ENCODE data around the gene KRTAP2-1. TPM values are rescaled to one million over a fixed set of nuclear protein-coding genes. Genes with fewer than 3 reads are reported as not detected.
"Not testable (repeated sequence)": the region's sequence is repeated elsewhere in the genome, so short reads cannot be mapped to it uniquely, and the experiment has no call there.

Gene KRTAP2-1
- total and polyA plus RNA-seq, 4 experiments from 2014 or later = not detected

GRCh38 chr17:41073676-41074075 lies 26.6 kb upstream of the KRTAP2-1 start:
- no peak for DNase-seq

GRCh38 chr17:41071606-41072360 lies 24.7 kb upstream of the KRTAP2-1 start:
- no peaks in the 10 kb centered on the region for H3K36me3 ChIP-seq (ENCODE audit: insufficient read depth, low read length)
- no peak for DNase-seq
- no peak overlapping the region for H3K27ac ChIP-seq (ENCODE audit: low read depth, low read length)
- POLR2A ChIA-PET (ENCODE audit: partially characterized antibody) = no interaction called here
- Mint-ChIP-seq H3K4me1 (no peaks in the 10 kb centered on the region), H3K4me3 (no peak overlapping the region), H3K27ac (no peak overlapping the region), H3K36me3 (no peaks in the 10 kb centered on the region), H3K9me3 (peaks cover 0 to 4% (median 0%) of the 10 kb centered on the region in 8 donors), H3K27me3 (peaks cover 6 to 7% of the 10 kb centered on the region in 2 donors)
- H3K4me3 ChIP-seq (ENCODE audit: low read length in 2 of 2) = no peak overlapping the region
- H3K4me1 ChIP-seq (ENCODE audit: insufficient read depth, low read length) = no peaks in the 10 kb centered on the region
- CTCF ChIA-PET (ENCODE audit: partially characterized antibody) = interaction anchor here (1.2 kb wide), 1 partner anchor 477 kb away, joined by 3 read pairs; no protein-coding TSS in a partner anchor
- no peaks in the 10 kb centered on the region for H3K9me3 ChIP-seq (ENCODE audit: control insufficient read depth in 1 of 2, low read length in 2 of 2)
- intact Hi-C loops (cut with micrococcal nuclease) = no loop called here
- H3K27me3 ChIP-seq (ENCODE audit: insufficient read depth, low read length) = peaks cover 3% of the 10 kb centered on the region

More at GRCh38 chr17:41073676-41074075, 26.6 kb upstream of the KRTAP2-1 start:
- no peaks in the 10 kb centered on the region for H3K4me1 Mint-ChIP-seq
- H3K36me3 ChIP-seq (ENCODE audit: insufficient read depth, low read length) = no peaks in the 10 kb centered on the region
- no peak overlapping the region for H3K27ac Mint-ChIP-seq
- no peak overlapping the region for H3K4me3 ChIP-seq (ENCODE audit: low read length in 2 of 2)
- no peak overlapping the region for H3K27ac ChIP-seq (ENCODE audit: low read depth, low read length)
- intact Hi-C loops (cut with micrococcal nuclease) = no loop called here
- no peaks in the 10 kb centered on the region for H3K4me1 ChIP-seq (ENCODE audit: insufficient read depth, low read length)
- peaks cover 6 to 12% of the 10 kb centered on the region in 2 donors for H3K27me3 Mint-ChIP-seq
- peaks cover 0 to 4% (median 0%) of the 10 kb centered on the region in 8 donors for H3K9me3 Mint-ChIP-seq
- no peaks in the 10 kb centered on the region for H3K9me3 ChIP-seq (ENCODE audit: control insufficient read depth in 1 of 2, low read length in 2 of 2)
- no peak overlapping the region for H3K4me3 Mint-ChIP-seq
- ChIA-PET CTCF (ENCODE audit: partially characterized antibody) (no interaction called here), POLR2A (ENCODE audit: partially characterized antibody) (no interaction called here)
- H3K27me3 ChIP-seq (ENCODE audit: insufficient read depth, low read length) = peaks cover 3% of the 10 kb centered on the region
- H3K36me3 Mint-ChIP-seq = no peaks in the 10 kb centered on the region

GRCh38 chr17:41069031-41069430 lies 21.9 kb upstream of the KRTAP2-1 start:
- ChIA-PET POLR2A (ENCODE audit: partially characterized antibody) (interaction anchor here (0.7 kb wide), 1 partner anchor 552 kb away, joined by 3 read pairs; no protein-coding TSS in a partner anchor), CTCF (ENCODE audit: partially characterized antibody) (no interaction called here)
- no peak overlapping the region for H3K27ac Mint-ChIP-seq
- Histone ChIP-seq H3K4me1 (ENCODE audit: insufficient read depth, low read length) (no peaks in the 10 kb centered on the region), H3K27me3 (ENCODE audit: insufficient read depth, low read length) (no peaks in the 10 kb centered on the region), H3K36me3 (ENCODE audit: insufficient read depth, low read length) (no peaks in the 10 kb centered on the region), H3K4me3 (ENCODE audit: low read length in 2 of 2) (no peak overlapping the region), H3K27ac (ENCODE audit: low read depth, low read length) (no peak overlapping the region), H3K9me3 (ENCODE audit: control insufficient read depth in 1 of 2, low read length in 2 of 2) (no peaks in the 10 kb centered on the region)
- H3K27me3 Mint-ChIP-seq = peaks cover 4 to 7% of the 10 kb centered on the region in 2 donors
- H3K4me1 Mint-ChIP-seq = no peaks in the 10 kb centered on the region
- peaks cover 0 to 2% (median 0%) of the 10 kb centered on the region in 8 donors for H3K9me3 Mint-ChIP-seq
- DNase-seq = no peak
- H3K4me3 Mint-ChIP-seq = no peak overlapping the region
- H3K36me3 Mint-ChIP-seq = no peaks in the 10 kb centered on the region
- intact Hi-C loops (cut with micrococcal nuclease) = no loop called here

DNA sequence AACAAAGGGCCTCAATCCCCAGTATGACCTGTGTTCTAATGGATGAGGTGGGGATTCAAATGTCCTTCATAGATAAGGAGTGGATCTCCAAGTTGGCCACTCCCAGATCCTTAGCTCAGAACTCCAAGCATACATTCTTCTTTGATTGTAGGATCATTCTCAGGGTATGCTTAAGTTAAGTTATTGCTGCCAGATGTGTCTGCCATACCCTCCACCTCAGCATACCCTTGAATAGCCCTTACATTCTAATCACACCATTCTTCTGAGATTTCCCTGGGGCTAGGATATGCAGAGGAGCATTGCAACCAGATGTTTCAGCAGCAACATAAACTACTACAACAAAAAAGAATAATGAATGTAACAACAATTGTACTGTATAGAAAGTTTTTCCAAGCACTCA lies 20.2 kb upstream of the KRTAP2-1 start:
- Mint-ChIP-seq H3K27me3 (peaks cover 2 to 8% of the 10 kb centered on the region in 2 donors), H3K36me3 (no peaks in the 10 kb centered on the region), H3K27ac (no peak overlapping the region), H3K9me3 (peaks cover 0 to 2% (median 0%) of the 10 kb centered on the region in 8 donors), H3K4me3 (no peak overlapping the region), H3K4me1 (no peaks in the 10 kb centered on the region)
- Histone ChIP-seq H3K4me3 (ENCODE audit: low read length in 2 of 2) (no peak overlapping the region), H3K9me3 (ENCODE audit: control insufficient read depth in 1 of 2, low read length in 2 of 2) (no peaks in the 10 kb centered on the region), H3K4me1 (ENCODE audit: insufficient read depth, low read length) (no peaks in the 10 kb centered on the region), H3K27ac (ENCODE audit: low read depth, low read length) (no peak overlapping the region), H3K36me3 (ENCODE audit: insufficient read depth, low read length) (no peaks in the 10 kb centered on the region), H3K27me3 (ENCODE audit: insufficient read depth, low read length) (no peaks in the 10 kb centered on the region)
- intact Hi-C loops (cut with micrococcal nuclease) = no loop called here
- POLR2A ChIA-PET (ENCODE audit: partially characterized antibody) = no interaction called here
- DNase-seq = no peak
- CTCF ChIA-PET (ENCODE audit: partially characterized antibody) = no interaction called here

- H3K36me3 Mint-ChIP-seq = no peaks in the 10 kb centered on the region
- H3K4me1 ChIP-seq (ENCODE audit: insufficient read depth, low read length) = no peaks in the 10 kb centered on the region
Observed at GRCh38 chr17:41065829-41066624, 18.9 kb upstream of the KRTAP2-1 start, which contains the start of gene KRTAP2-4. KRTAP2-4 (minus strand) TSS chr17:41065879; CDS start chr17:41065845, 34 bp downstream.

GRCh38 chr17:41065016-41065689 lies 18.0 kb upstream of the KRTAP2-1 start:
- H3K27me3 ChIP-seq (ENCODE audit: insufficient read depth, low read length); intact Hi-C loops (cut with micrococcal nuclease); CTCF ChIA-PET (ENCODE audit: partially characterized antibody); H3K9me3 ChIP-seq (ENCODE audit: control insufficient read depth in 1 of 2, low read length in 2 of 2); H3K4me1 ChIP-seq (ENCODE audit: insufficient read depth, low read length); H3K36me3 ChIP-seq (ENCODE audit: insufficient read depth, low read length); POLR2A ChIA-PET (ENCODE audit: partially characterized antibody); H3K27ac Mint-ChIP-seq; H3K4me3 Mint-ChIP-seq; H3K4me3 ChIP-seq (ENCODE audit: low read length in 2 of 2); H3K4me1 Mint-ChIP-seq; H3K36me3 Mint-ChIP-seq; H3K27ac ChIP-seq (ENCODE audit: low read depth, low read length); DNase-seq; H3K9me3 Mint-ChIP-seq: not testable (repeated sequence)
- peaks cover 12 to 15% of the 10 kb centered on the region in 2 donors for H3K27me3 Mint-ChIP-seq

More at GRCh38 chr17:41065829-41066624, 18.9 kb upstream of the KRTAP2-1 start, which contains the start of gene KRTAP2-4:
- Mint-ChIP-seq H3K27ac (no peak within 1 kb of the TSS), H3K4me3 (no peak within 1 kb of the TSS), H3K27me3 (peaks cover 4 to 10% of the 10 kb centered on the region in 2 donors), H3K9me3 (peaks cover 0 to 2% (median 0%) of the 10 kb centered on the region in 8 donors), H3K4me1 (no peaks in the 10 kb centered on the region)
- no peaks in the 10 kb centered on the region for H3K9me3 ChIP-seq (ENCODE audit: control insufficient read depth in 1 of 2, low read length in 2 of 2)
- no peak within 1 kb of the TSS for H3K4me3 ChIP-seq (ENCODE audit: low read length in 2 of 2)
- ChIA-PET POLR2A (ENCODE audit: partially characterized antibody) (no interaction called here), CTCF (ENCODE audit: partially characterized antibody) (no interaction called here)
- H3K27ac ChIP-seq (ENCODE audit: low read depth, low read length) = no peak within 1 kb of the TSS
- H3K27me3 ChIP-seq (ENCODE audit: insufficient read depth, low read length) = no peaks in the 10 kb centered on the region
- no peak for DNase-seq
- no peaks in the 10 kb centered on the region for H3K36me3 ChIP-seq (ENCODE audit: insufficient read depth, low read length)
- intact Hi-C loops (cut with micrococcal nuclease) = no loop called here

DNA sequence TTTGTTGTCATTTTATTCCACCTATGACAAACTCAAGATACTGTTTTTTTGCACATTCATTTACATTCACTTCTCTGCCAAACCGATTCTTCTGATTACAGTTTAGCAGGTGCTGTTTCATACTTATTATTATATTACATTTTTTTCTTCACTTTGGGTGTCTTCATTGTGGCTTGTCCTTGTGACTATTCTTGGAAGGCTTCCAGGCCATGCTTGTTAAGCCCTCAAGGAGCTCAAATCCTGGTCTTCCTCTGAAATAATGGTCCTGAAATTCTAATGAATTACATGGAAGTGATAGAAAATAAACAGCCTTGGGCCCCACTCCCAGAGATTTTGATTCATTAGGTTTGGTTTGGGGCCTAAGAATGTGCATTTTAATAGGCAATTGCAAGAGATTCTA lies 17.2 kb upstream of the KRTAP2-1 start:
- Mint-ChIP-seq H3K27me3 (peaks cover 17 to 18% of the 10 kb centered on the region in 2 donors), H3K27ac (no peak overlapping the region), H3K36me3 (no peaks in the 10 kb centered on the region), H3K9me3 (no peaks in the 10 kb centered on the region), H3K4me1 (peaks cover 0 to 2% (median 0%) of the 10 kb centered on the region in 4 donors), H3K4me3 (no peak overlapping the region)
- Histone ChIP-seq H3K36me3 (ENCODE audit: insufficient read depth, low read length) (no peaks in the 10 kb centered on the region), H3K27me3 (ENCODE audit: insufficient read depth, low read length) (no peaks in the 10 kb centered on the region), H3K9me3 (ENCODE audit: control insufficient read depth in 1 of 2, low read length in 2 of 2) (no peaks in the 10 kb centered on the region), H3K27ac (ENCODE audit: low read depth, low read length) (no peak overlapping the region), H3K4me1 (ENCODE audit: insufficient read depth, low read length) (no peaks in the 10 kb centered on the region), H3K4me3 (ENCODE audit: low read length in 2 of 2) (no peak overlapping the region)
- CTCF ChIA-PET (ENCODE audit: partially characterized antibody) = no interaction called here
- POLR2A ChIA-PET (ENCODE audit: partially characterized antibody) = no interaction called here
- no peak for DNase-seq
- intact Hi-C loops (cut with micrococcal nuclease) = no loop called here

Measured in CD4-positive, alpha-beta memory T cell (primary cell).